KMS-11 (cell line): Measurements from ENCODE around the gene EGF.

ENCODE experiments used
- H2AFZ ChIP-seq: fragments of 200-600 bp; sonication (generic); 2 replicates; pipeline ENCODE4 v1.6.1; 2016; ENCODE audit warnings: antibody characterized with exemption, mixed run types, low read depth
- H3K27ac ChIP-seq: fragments of 200-600 bp; sonication (generic); 2 replicates; pipeline ENCODE4 v1.6.1; 2016; ENCODE audit warnings: mild to moderate bottlenecking, mixed run types
- H3K27me3 ChIP-seq: fragments of 200-600 bp; sonication (generic); 2 replicates; pipeline ENCODE4 v1.6.1; 2017; ENCODE audit warnings: mild to moderate bottlenecking, low read depth, mixed run types, moderate library complexity; ENCODE audit not compliant: insufficient read depth
- H3K36me3 ChIP-seq: fragments of 200-600 bp; sonication (generic); 2 replicates; pipeline ENCODE4 v1.6.1; 2017; ENCODE audit warnings: mild to moderate bottlenecking, mixed run types; ENCODE audit not compliant: insufficient read depth
- H3K4me1 ChIP-seq: fragments of 200-600 bp; sonication (generic); 2 replicates; pipeline ENCODE4 v1.6.1; 2016; ENCODE audit warnings: mild to moderate bottlenecking, low read depth, mixed run types; ENCODE audit not compliant: poor library complexity, severe bottlenecking
- H3K4me2 ChIP-seq: fragments of 200-600 bp; sonication (generic); 2 replicates; pipeline ENCODE4 v1.7.0; 2016; ENCODE audit warnings: mild to moderate bottlenecking, mixed run types
- H3K4me3 ChIP-seq: fragments of 200-600 bp; sonication (generic); IDR thresholded peaks from 2 replicates; pipeline ENCODE4 v1.6.1; 2017; ENCODE audit warnings: low read depth, low read length, mixed read lengths; ENCODE audit not compliant: insufficient read depth
- H3K79me2 ChIP-seq: fragments of 200-600 bp; sonication (generic); 2 replicates; pipeline ENCODE4 v1.6.1; 2016; ENCODE audit warnings: low read depth, mixed run types; ENCODE audit not compliant: insufficient read depth
- H3K9ac ChIP-seq: fragments of 200-600 bp; sonication (generic); 2 replicates; pipeline ENCODE4 v1.6.1; 2016; ENCODE audit warnings: mild to moderate bottlenecking, mixed run types
- H4K20me1 ChIP-seq: fragments of 200-600 bp; sonication (generic); 2 replicates; pipeline ENCODE4 v1.6.1; 2016; ENCODE audit warnings: mild to moderate bottlenecking, mixed run types; ENCODE audit not compliant: insufficient read depth
- CTCF ChIP-seq: fragments of 200-600 bp; sonication (generic); conservative IDR thresholded peaks from 2 replicates; pipeline ENCODE4 v1.6.1; 2017; ENCODE audit warnings: low read depth, mild to moderate bottlenecking, antibody characterized with exemption, low read length, moderate library complexity, mixed read lengths

Gene EGF

GRCh38 chr4:110058677-110059076, 146.0 kb downstream of the EGF start:
- Histone ChIP-seq H4K20me1 (no peaks in the 10 kb centered on the region), H3K27me3 (no peaks in the 10 kb centered on the region), H2AFZ (peak overlapping the region; percentile 28; the same call in 1 of the 2 replicates), H3K79me2 (no peaks in the 10 kb centered on the region), H3K4me3 (no peak overlapping the region), H3K4me1 (peaks cover 80% of the 10 kb centered on the region), H3K4me2 (peak overlapping the region; percentile 94), H3K27ac (peak overlapping the region; percentile 78), H3K9ac (peak overlapping the region; percentile 31; the same call in 1 of the 2 replicates), H3K36me3 (no peaks in the 10 kb centered on the region)
- TF ChIP-seq CTCF, result no peak

GRCh38 chr4:110059556-110060191, 147.0 kb downstream of the EGF start:
- Histone ChIP-seq H3K27me3 (no peaks in the 10 kb centered on the region), H3K4me3 (no peak overlapping the region), H3K79me2 (no peaks in the 10 kb centered on the region), H2AFZ (peak overlapping the region; percentile 28; the same call in 1 of the 2 replicates), H3K4me2 (peak overlapping the region; percentile 94), H3K36me3 (no peaks in the 10 kb centered on the region), H3K27ac (peak overlapping the region; percentile 78), H4K20me1 (no peaks in the 10 kb centered on the region), H3K9ac (peak overlapping the region; percentile 31; the same call in 1 of the 2 replicates), H3K4me1 (peaks cover 70% of the 10 kb centered on the region)
- TF ChIP-seq CTCF, result no peak

- 0 out of 2 replicates have a peak overlapping the region, but pooled peaks have one; percentile 94 for H3K4me2 ChIP-seq
- no peak overlapping the region for H3K4me3 ChIP-seq
- no peaks in the 10 kb centered on the region for H4K20me1 ChIP-seq
- TF ChIP-seq CTCF, result no peak
- no peaks in the 10 kb centered on the region for H3K27me3 ChIP-seq
- no peak overlapping the region for H2AFZ ChIP-seq
- no peaks in the 10 kb centered on the region for H3K36me3 ChIP-seq
- H3K79me2 ChIP-seq, result no peaks in the 10 kb centered on the region
- H3K4me1 ChIP-seq, result peaks cover 58% of the 10 kb centered on the region
- no peak overlapping the region for H3K9ac ChIP-seq
- peak overlapping the region; percentile 78; the same call in 1 of the 2 replicates for H3K27ac ChIP-seq
Measured at GRCh38 chr4:110061076-110061475, 148.4 kb downstream of the EGF start.
